ENCODE results near the gene RIMOC1.

The RIMOC1 gene

GRCh38 chr5:41918105-41918504 lies 14.0 kb downstream of the RIMOC1 start:
- in situ Hi-C loops (cut with HindIII; ENCODE audit: low pct_ligation_motif_present, low sequenced_read_pairs), result no loop called here
- Histone ChIP-seq H3K27ac (no peak overlapping the region), H3K36me3 (replicated peaks) (peaks cover 17% of the 10 kb centered on the region)

GRCh38 chr5:41921166-41921565 lies 17.0 kb downstream of the RIMOC1 start:
- no peaks in the 10 kb centered on the region for H3K27me3 ChIP-seq (replicated peaks)
- H3K27ac ChIP-seq, result no peak overlapping the region
- in situ Hi-C loops (cut with HindIII; ENCODE audit: low pct_ligation_motif_present, low sequenced_read_pairs), result no loop called here
- peaks cover 13% of the 10 kb centered on the region for H3K36me3 ChIP-seq (replicated peaks)
- no peak overlapping the region for H3K4me3 ChIP-seq (ENCODE audit: low read depth, low read length)
- TF ChIP-seq, protein P1, sequence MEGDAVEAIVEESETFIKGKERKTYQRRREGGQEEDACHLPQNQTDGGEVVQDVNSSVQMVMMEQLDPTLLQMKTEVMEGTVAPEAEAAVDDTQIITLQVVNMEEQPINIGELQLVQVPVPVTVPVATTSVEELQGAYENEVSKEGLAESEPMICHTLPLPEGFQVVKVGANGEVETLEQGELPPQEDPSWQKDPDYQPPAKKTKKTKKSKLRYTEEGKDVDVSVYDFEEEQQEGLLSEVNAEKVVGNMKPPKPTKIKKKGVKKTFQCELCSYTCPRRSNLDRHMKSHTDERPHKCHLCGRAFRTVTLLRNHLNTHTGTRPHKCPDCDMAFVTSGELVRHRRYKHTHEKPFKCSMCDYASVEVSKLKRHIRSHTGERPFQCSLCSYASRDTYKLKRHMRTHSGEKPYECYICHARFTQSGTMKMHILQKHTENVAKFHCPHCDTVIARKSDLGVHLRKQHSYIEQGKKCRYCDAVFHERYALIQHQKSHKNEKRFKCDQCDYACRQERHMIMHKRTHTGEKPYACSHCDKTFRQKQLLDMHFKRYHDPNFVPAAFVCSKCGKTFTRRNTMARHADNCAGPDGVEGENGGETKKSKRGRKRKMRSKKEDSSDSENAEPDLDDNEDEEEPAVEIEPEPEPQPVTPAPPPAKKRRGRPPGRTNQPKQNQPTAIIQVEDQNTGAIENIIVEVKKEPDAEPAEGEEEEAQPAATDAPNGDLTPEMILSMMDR (IDR thresholded peaks at IDR 0.05; ENCODE audit: low read depth, low read length, missing control alignments), result no peak
- no peak for DNase-seq

More at GRCh38 chr5:41918105-41918504, 14.0 kb downstream of the RIMOC1 start:
- DNase-seq, result no peak
- Histone ChIP-seq H3K27me3 (replicated peaks) (no peaks in the 10 kb centered on the region), H3K4me3 (ENCODE audit: low read depth, low read length) (no peak overlapping the region)
- TF ChIP-seq, protein P1 (IDR thresholded peaks at IDR 0.05; ENCODE audit: low read depth, low read length, missing control alignments), result no peak

DNA sequence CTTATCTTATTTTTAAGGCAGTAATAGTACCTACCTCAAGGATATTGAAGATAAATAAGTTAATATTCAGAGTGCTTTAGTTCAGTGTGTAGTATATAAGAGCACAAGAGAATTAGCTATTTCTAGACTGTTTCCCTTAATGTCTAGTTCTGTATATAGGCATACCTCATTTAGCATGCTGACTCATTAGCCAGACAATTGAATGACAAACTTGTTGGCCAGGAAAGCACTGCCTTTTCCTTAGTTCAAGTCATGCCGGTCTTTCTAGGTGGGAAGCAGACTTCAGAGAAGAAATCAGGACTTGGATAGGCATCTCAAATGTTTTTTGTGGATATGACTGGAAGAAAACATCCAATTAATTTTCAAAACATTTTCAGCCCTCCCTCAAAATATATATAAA lies 17.7 kb downstream of the RIMOC1 start:
- Histone ChIP-seq H3K4me3 (ENCODE audit: low read depth, low read length) (no peak overlapping the region), H3K27me3 (replicated peaks) (no peaks in the 10 kb centered on the region), H3K27ac (no peak overlapping the region), H3K36me3 (replicated peaks) (peaks cover 13% of the 10 kb centered on the region)
- in situ Hi-C loops (cut with HindIII; ENCODE audit: low pct_ligation_motif_present, low sequenced_read_pairs), result no loop called here
- TF ChIP-seq, protein P1 (IDR thresholded peaks at IDR 0.05; ENCODE audit: low read depth, low read length, missing control alignments), result no peak
- peak; percentile 33 for DNase-seq

- TF ChIP-seq, protein P1 (IDR thresholded peaks at IDR 0.05; ENCODE audit: low read depth, low read length, missing control alignments), result no peak
- DNase-seq, result no peak
- no peaks in the 10 kb centered on the region for H3K27me3 ChIP-seq (replicated peaks)
Observed at GRCh38 chr5:41924526-41924871, 20.4 kb downstream of the RIMOC1 start.

GRCh38 chr5:41924872-41925554 lies 20.9 kb downstream of the RIMOC1 start, which contains the start of gene FBXO4:
Gene FBXO4, plus strand, starts transcription at chr5:41925281. Its CDS starts 29 bp downstream, at chr5:41925310.
- Histone ChIP-seq H3K36me3 (replicated peaks) (peaks cover 4% of the 10 kb centered on the region), H3K27me3 (replicated peaks) (no peaks in the 10 kb centered on the region), H3K27ac (peak within 1 kb of the TSS; percentile 70), H3K4me3 (ENCODE audit: low read depth, low read length) (peak within 1 kb of the TSS; percentile 68)
- in situ Hi-C loops (cut with HindIII; ENCODE audit: low pct_ligation_motif_present, low sequenced_read_pairs), result no loop called here
- TF ChIP-seq, protein P1 (IDR thresholded peaks at IDR 0.05; ENCODE audit: low read depth, low read length, missing control alignments), result peak; percentile 58
- DNase-seq, result peak; percentile 56

More at GRCh38 chr5:41924526-41924871, 20.4 kb downstream of the RIMOC1 start:
- H3K4me3 ChIP-seq (ENCODE audit: low read depth, low read length), result peak overlapping the region; percentile 68
- peak overlapping the region; percentile 70 for H3K27ac ChIP-seq
- in situ Hi-C loops (cut with HindIII; ENCODE audit: low pct_ligation_motif_present, low sequenced_read_pairs), result no loop called here
- H3K36me3 ChIP-seq (replicated peaks), result peaks cover 6% of the 10 kb centered on the region

DNA sequence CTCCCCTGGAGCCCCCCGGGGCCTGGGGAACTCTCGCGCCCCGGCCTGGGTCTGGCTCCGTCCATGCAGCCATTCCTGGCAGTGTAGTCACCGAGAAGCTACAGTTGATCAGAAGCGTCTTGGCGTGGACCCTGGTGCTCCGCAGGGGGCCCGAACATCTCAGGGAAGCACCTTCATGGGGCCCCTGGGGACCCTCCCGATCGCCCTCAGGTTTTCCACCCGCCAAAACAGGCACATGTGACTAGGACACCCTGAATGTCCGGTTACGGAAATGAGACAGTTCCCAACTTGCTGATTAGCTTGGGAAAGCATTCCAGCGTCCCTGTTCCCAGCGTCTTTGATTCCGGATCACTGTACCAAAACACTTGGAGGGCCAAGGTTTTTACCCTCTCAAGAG lies 21.4 kb downstream of the RIMOC1 start:
- H3K36me3 ChIP-seq (replicated peaks), result no peaks in the 10 kb centered on the region
- TF ChIP-seq, protein P1 (IDR thresholded peaks at IDR 0.05; ENCODE audit: low read depth, low read length, missing control alignments), result no peak
- peak overlapping the region; percentile 68 for H3K4me3 ChIP-seq (ENCODE audit: low read depth, low read length)
- H3K27me3 ChIP-seq (replicated peaks), result no peaks in the 10 kb centered on the region
- DNase-seq, result peak; percentile 10
- peak overlapping the region; percentile 70 for H3K27ac ChIP-seq
- in situ Hi-C loops (cut with HindIII; ENCODE audit: low pct_ligation_motif_present, low sequenced_read_pairs), result no loop called here
